Measurements from ENCODE around the gene CFAP73. TPM values are rescaled to one million over a fixed set of nuclear protein-coding genes. Genes with fewer than 3 reads are reported as not detected.

CFAP73 gene
- total and polyA plus RNA-seq, 2 experiments from 2014 or later, result 0.50 to 0.59 TPM

DNA sequence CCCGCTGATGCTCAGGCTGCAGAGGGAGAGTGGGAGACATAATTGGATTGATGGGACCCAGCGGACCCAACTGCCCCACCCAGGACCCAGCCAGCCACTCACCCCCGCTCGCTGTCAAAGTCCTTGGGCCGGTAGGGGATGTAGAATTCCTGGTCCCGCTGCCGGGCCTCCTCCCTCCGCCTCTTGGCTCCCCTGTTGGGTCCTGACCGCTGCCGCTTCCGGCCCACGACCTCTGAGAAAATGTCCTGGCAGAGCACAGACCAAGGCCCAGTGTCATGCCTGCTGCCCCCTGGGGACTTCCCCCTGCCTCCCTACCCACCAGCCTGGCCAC lies 13.5 kb downstream of the CFAP73 start:
- H3K4me1 ChIP-seq (ENCODE audit: insufficient read depth), result peaks cover 9% of the 10 kb centered on the region; the same call in 1 of the 2 replicates
- Mint-ChIP-seq H3K36me3 (ENCODE audit: low read depth) (peaks cover 69% of the 10 kb centered on the region), H3K4me1 (peaks cover 25% of the 10 kb centered on the region)

DNA sequence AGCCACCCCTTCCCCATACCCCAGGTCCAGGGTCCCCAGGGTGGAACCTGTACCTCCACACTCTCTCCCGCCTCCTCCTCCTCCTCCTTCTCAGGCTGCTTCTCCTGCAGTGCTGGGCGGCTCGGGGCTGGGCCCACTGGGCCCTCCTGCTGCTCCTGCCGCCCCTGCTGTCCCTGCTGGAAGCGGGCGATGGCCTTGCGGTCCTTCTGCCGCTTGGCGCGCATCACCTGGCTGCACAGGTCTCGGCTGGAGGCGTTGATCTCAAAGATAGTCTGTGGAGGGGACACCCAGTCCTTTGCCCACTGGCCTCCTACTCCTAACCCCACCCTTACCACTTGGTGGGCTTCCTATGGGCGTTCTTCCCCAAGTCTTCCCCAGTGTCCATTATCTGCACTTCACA lies 14.5 kb downstream of the CFAP73 start:
- DNase-seq (ENCODE audit: low spot score), result no peak
- Mint-ChIP-seq H3K27ac (no peak overlapping the region), H3K4me3 (no peak overlapping the region), H3K36me3 (ENCODE audit: low read depth) (peaks cover 68% of the 10 kb centered on the region), H3K27me3 (ENCODE audit: insufficient read depth, low read depth, poor library complexity) (peaks cover 22% of the 10 kb centered on the region), H3K4me1 (peaks cover 25% of the 10 kb centered on the region), H3K9me3 (peaks cover 3% of the 10 kb centered on the region; the same call in 1 of the 3 replicates)
- Histone ChIP-seq H3K36me3 (ENCODE audit: insufficient read depth) (peaks cover 6% of the 10 kb centered on the region; the same call in 1 of the 2 replicates), H4K20me1 (replicated peaks; ENCODE audit: insufficient read depth) (peaks cover 14% of the 10 kb centered on the region; the same call in 1 of the 2 replicates), H3K79me2 (replicated peaks; ENCODE audit: insufficient read depth) (no peaks in the 10 kb centered on the region), H3K27ac (ENCODE audit: low read depth) (no peak overlapping the region), H3K9me2 (ENCODE audit: insufficient read depth) (no peaks in the 10 kb centered on the region), H3K27me3 (ENCODE audit: insufficient read depth) (no peaks in the 10 kb centered on the region), H3K4me2 (no peak overlapping the region), H3K4me1 (ENCODE audit: insufficient read depth) (peaks cover 9% of the 10 kb centered on the region; the same call in 1 of the 2 replicates), H3F3A (replicated peaks; ENCODE audit: low read depth) (peaks cover 11% of the 10 kb centered on the region; the same call in 1 of the 2 replicates), H3K4me3 (no peak overlapping the region), H2AFZ (no peak overlapping the region)
- no peak for ATAC-seq
- TF ChIP-seq POLR2AphosphoS5 (IDR thresholded peaks at IDR 0.05; ENCODE audit: low read depth) (no peak), NANOG (IDR thresholded peaks at IDR 0.05; ENCODE audit: borderline replicate concordance) (no peak), EZH2phosphoT487 (IDR thresholded peaks at IDR 0.05; ENCODE audit: unreplicated experiment) (no peak), ZNF331 (CRISPR knock-in tag; IDR thresholded peaks at IDR 0.05; ENCODE audit: low read depth) (no peak), REST (IDR thresholded peaks at IDR 0.05; ENCODE audit: unreplicated experiment) (no peak)
- TF ChIP-seq, protein P1, sequence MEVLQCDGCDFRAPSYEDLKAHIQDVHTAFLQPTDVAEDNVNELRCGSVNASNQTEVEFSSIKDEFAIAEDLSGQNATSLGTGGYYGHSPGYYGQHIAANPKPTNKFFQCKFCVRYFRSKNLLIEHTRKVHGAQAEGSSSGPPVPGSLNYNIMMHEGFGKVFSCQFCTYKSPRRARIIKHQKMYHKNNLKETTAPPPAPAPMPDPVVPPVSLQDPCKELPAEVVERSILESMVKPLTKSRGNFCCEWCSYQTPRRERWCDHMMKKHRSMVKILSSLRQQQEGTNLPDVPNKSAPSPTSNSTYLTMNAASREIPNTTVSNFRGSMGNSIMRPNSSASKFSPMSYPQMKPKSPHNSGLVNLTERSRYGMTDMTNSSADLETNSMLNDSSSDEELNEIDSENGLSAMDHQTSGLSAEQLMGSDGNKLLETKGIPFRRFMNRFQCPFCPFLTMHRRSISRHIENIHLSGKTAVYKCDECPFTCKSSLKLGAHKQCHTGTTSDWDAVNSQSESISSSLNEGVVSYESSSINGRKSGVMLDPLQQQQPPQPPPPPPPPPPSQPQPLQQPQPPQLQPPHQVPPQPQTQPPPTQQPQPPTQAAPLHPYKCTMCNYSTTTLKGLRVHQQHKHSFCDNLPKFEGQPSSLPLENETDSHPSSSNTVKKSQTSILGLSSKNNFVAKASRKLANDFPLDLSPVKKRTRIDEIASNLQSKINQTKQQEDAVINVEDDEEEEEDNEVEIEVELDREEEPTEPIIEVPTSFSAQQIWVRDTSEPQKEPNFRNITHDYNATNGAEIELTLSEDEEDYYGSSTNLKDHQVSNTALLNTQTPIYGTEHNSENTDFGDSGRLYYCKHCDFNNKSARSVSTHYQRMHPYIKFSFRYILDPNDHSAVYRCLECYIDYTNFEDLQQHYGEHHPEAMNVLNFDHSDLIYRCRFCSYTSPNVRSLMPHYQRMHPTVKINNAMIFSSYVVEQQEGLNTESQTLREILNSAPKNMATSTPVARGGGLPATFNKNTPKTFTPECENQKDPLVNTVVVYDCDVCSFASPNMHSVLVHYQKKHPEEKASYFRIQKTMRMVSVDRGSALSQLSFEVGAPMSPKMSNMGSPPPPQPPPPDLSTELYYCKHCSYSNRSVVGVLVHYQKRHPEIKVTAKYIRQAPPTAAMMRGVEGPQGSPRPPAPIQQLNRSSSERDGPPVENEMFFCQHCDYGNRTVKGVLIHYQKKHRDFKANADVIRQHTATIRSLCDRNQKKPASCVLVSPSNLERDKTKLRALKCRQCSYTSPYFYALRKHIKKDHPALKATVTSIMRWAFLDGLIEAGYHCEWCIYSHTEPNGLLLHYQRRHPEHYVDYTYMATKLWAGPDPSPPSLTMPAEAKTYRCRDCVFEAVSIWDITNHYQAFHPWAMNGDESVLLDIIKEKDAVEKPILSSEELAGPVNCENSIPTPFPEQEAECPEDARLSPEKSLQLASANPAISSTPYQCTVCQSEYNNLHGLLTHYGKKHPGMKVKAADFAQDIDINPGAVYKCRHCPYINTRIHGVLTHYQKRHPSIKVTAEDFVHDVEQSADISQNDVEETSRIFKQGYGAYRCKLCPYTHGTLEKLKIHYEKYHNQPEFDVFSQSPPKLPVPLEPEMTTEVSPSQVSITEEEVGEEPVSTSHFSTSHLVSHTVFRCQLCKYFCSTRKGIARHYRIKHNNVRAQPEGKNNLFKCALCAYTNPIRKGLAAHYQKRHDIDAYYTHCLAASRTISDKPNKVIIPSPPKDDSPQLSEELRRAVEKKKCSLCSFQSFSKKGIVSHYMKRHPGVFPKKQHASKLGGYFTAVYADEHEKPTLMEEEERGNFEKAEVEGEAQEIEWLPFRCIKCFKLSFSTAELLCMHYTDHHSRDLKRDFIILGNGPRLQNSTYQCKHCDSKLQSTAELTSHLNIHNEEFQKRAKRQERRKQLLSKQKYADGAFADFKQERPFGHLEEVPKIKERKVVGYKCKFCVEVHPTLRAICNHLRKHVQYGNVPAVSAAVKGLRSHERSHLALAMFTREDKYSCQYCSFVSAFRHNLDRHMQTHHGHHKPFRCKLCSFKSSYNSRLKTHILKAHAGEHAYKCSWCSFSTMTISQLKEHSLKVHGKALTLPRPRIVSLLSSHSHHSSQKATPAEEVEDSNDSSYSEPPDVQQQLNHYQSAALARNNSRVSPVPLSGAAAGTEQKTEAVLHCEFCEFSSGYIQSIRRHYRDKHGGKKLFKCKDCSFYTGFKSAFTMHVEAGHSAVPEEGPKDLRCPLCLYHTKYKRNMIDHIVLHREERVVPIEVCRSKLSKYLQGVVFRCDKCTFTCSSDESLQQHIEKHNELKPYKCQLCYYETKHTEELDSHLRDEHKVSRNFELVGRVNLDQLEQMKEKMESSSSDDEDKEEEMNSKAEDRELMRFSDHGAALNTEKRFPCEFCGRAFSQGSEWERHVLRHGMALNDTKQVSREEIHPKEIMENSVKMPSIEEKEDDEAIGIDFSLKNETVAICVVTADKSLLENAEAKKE (CRISPR knock-in tag; IDR thresholded peaks at IDR 0.05), result no peak
- TF ChIP-seq, protein P2, sequence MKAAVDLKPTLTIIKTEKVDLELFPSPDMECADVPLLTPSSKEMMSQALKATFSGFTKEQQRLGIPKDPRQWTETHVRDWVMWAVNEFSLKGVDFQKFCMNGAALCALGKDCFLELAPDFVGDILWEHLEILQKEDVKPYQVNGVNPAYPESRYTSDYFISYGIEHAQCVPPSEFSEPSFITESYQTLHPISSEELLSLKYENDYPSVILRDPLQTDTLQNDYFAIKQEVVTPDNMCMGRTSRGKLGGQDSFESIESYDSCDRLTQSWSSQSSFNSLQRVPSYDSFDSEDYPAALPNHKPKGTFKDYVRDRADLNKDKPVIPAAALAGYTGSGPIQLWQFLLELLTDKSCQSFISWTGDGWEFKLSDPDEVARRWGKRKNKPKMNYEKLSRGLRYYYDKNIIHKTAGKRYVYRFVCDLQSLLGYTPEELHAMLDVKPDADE (IDR thresholded peaks at IDR 0.05), result no peak
- TF ChIP-seq, protein P3, sequence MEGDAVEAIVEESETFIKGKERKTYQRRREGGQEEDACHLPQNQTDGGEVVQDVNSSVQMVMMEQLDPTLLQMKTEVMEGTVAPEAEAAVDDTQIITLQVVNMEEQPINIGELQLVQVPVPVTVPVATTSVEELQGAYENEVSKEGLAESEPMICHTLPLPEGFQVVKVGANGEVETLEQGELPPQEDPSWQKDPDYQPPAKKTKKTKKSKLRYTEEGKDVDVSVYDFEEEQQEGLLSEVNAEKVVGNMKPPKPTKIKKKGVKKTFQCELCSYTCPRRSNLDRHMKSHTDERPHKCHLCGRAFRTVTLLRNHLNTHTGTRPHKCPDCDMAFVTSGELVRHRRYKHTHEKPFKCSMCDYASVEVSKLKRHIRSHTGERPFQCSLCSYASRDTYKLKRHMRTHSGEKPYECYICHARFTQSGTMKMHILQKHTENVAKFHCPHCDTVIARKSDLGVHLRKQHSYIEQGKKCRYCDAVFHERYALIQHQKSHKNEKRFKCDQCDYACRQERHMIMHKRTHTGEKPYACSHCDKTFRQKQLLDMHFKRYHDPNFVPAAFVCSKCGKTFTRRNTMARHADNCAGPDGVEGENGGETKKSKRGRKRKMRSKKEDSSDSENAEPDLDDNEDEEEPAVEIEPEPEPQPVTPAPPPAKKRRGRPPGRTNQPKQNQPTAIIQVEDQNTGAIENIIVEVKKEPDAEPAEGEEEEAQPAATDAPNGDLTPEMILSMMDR (conservative IDR thresholded peaks at IDR 0.05; ENCODE audit: low read depth in 2 of 2), result no peak

More for the DNA sequence above, 13.5 kb downstream of the CFAP73 start:
- TF ChIP-seq POLR2AphosphoS5 (IDR thresholded peaks at IDR 0.05; ENCODE audit: low read depth), result no peak
- TF ChIP-seq ZNF331 (CRISPR knock-in tag; IDR thresholded peaks at IDR 0.05; ENCODE audit: low read depth), result no peak
- no peak for TF ChIP-seq STAT1 (IDR thresholded peaks at IDR 0.05; ENCODE audit: unreplicated experiment)
- TF ChIP-seq NANOG (IDR thresholded peaks at IDR 0.05; ENCODE audit: borderline replicate concordance), result no peak
- no peak overlapping the region for H3K4me3 Mint-ChIP-seq
- no peak overlapping the region for H2AFZ ChIP-seq
- DNase-seq (ENCODE audit: low spot score) (no peak), ATAC-seq (no peak)
- peaks cover 6% of the 10 kb centered on the region; the same call in 1 of the 2 replicates for H3K36me3 ChIP-seq (ENCODE audit: insufficient read depth)
- no peaks in the 10 kb centered on the region for H3K9me2 ChIP-seq (ENCODE audit: insufficient read depth)
- no peak overlapping the region for H3K4me2 ChIP-seq
- H4K20me1 ChIP-seq (replicated peaks; ENCODE audit: insufficient read depth), result peaks cover 14% of the 10 kb centered on the region; the same call in 1 of the 2 replicates
- no peaks in the 10 kb centered on the region for H3K79me2 ChIP-seq (replicated peaks; ENCODE audit: insufficient read depth)
- peaks cover 11% of the 10 kb centered on the region; the same call in 1 of the 2 replicates for H3F3A ChIP-seq (replicated peaks; ENCODE audit: low read depth)
- H3K9me3 Mint-ChIP-seq, result peaks cover 3% of the 10 kb centered on the region; the same call in 1 of the 3 replicates
- no peak overlapping the region for H3K27ac ChIP-seq (ENCODE audit: low read depth)
- no peaks in the 10 kb centered on the region for H3K27me3 ChIP-seq (ENCODE audit: insufficient read depth)
- H3K27ac Mint-ChIP-seq, result no peak overlapping the region
- peaks cover 22% of the 10 kb centered on the region for H3K27me3 Mint-ChIP-seq (ENCODE audit: insufficient read depth, low read depth, poor library complexity)
- H3K4me3 ChIP-seq, result no peak overlapping the region
